A673 (cell line): ENCODE measurements around the gene GLRA2.

Experiments used
- CTCF ChIP-seq: fragments of 300-800, 200-600 bp; sonication (generic); conservative IDR thresholded peaks from 2 replicates; pipeline ENCODE4 v1.5.1; 2017; ENCODE audit warnings: low read depth, mild to moderate bottlenecking, antibody characterized with exemption, low read length, moderate library complexity, mixed read lengths
- EZH2 ChIP-seq: fragments of 200-600 bp; sonication (generic); IDR thresholded peaks from 2 replicates; pipeline ENCODE4 v1.6.1; 2017; ENCODE audit warnings: borderline replicate concordance, low read depth, mild to moderate bottlenecking, mixed read lengths, antibody characterized with exemption, low read length; ENCODE audit not compliant: poor library complexity, severe bottlenecking

GRCh38 chrX:14594521-14594920 is 65.2 kb downstream of the GLRA2 start:
- no peak for TF ChIP-seq CTCF
- no peak for TF ChIP-seq EZH2
